Endothelial cell of hepatic sinusoid (primary cell): Measurements from ENCODE around the gene SDC1.
"Not testable (repeated sequence)": the region's sequence is repeated elsewhere in the genome, so short reads cannot be mapped to it uniquely, and the experiment has no call there.

Experiments used
- in situ Hi-C: cut with HindIII; loops from 2 replicates; pipeline ENCODE4 v1.10.0; 2017; ENCODE audit warnings: low sequenced_read_pairs

Gene SDC1

GRCh38 chr2:20224716-20225293 lies at the start of gene SDC1:
Gene SDC1, minus strand, starts transcription at chr2:20225130. Its CDS starts 263 bp downstream, at chr2:20224867.
- in situ Hi-C loops = loop anchor here (5.0 kb wide), 1 partner anchor 98 kb away; no protein-coding TSS in a partner anchor

GRCh38 chr2:20273042-20273441 lies 48.1 kb upstream of the SDC1 start:
- in situ Hi-C loops = no loop called here

DNA sequence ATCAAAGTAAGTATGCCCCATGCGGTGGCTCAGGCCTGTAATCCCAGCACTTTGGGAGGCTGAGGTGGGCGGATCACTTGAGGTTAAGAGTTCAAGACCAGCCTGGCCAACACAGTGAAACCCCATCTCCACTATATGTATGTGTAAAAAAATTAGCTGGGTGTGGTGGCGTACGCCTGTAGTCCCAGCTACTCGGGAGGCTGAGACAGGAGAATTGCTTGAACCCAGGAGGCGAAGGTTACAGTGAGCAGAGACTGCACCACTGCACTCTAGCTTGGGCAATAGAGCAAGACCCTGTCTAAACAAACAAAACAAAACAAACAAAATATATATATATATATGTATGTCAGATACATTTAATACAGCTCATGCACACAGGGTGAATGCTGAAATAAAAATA lies 43.4 kb upstream of the SDC1 start:
- in situ Hi-C loops = not testable (repeated sequence)

GRCh38 chr2:20267529-20267928 lies 42.6 kb upstream of the SDC1 start:
- in situ Hi-C loops = no loop called here

DNA sequence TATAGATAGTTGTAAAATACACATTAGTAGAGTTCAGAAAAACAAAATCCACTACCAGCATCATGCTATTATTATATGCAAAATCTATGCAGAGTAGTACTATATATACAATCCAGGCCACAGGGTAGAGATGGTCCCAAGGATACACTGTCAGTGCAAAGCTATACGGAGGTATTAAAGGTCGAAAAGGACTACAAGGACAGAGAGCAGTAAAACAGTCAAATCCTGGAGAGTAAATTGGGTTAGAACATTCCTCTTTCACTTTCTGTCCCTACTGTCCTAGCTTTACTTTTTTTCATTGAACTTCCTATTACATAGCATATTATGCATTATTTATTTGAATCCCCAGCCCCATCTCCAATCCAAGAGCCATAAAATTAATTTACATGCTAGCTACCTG lies 39.7 kb upstream of the SDC1 start:
- in situ Hi-C loops = no loop called here

GRCh38 chr2:20257411-20257810 lies 32.5 kb upstream of the SDC1 start:
- in situ Hi-C loops = no loop called here

- in situ Hi-C loops = no loop called here
Measured at GRCh38 chr2:20254731-20255130, 29.8 kb upstream of the SDC1 start.

GRCh38 chr2:20250436-20250835 lies 25.5 kb upstream of the SDC1 start:
- in situ Hi-C loops = no loop called here

- in situ Hi-C loops = no loop called here
Measured at GRCh38 chr2:20249170-20249569, 24.2 kb upstream of the SDC1 start.

GRCh38 chr2:20247084-20247483 lies 22.2 kb upstream of the SDC1 start:
- in situ Hi-C loops = no loop called here

GRCh38 chr2:20243637-20244036 lies 18.7 kb upstream of the SDC1 start:
- in situ Hi-C loops = loop anchor here (5.0 kb wide), 2 partner anchors 54 to 56 kb away; no protein-coding TSS in a partner anchor

DNA sequence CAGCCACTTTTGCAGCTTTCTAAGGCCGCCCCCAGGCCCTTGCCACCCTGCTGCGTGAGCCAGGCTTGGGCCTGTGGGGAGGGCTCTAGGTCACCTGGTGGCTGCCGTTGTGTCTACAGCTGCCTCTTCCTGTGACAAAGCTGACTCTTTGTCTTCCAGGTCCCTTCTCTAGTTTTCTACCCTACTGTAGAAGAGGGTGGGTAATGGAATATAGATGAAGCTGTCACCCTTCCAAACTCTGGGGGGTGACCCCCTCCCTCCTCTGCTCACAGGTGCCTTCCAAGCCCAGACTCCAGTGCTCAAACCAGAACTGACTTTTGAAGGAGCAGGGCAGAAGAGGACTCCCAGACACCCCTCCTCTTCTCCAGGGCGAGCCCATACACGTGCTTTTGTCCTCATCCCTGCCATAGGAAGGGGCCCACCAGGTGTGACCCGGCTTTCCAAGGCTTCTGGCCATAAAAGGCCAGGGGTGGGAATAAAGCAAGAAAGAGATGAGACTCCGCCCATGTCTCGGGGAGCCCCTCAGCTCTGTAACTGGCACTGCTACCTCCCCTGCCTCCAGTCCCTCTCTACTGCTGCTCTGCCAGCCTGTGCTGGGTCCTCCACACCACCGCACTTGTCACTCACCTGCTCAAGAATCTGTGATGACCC lies 17.9 kb upstream of the SDC1 start:
- in situ Hi-C loops = loop anchor here (5.0 kb wide), 2 partner anchors 54 to 56 kb away; no protein-coding TSS in a partner anchor

GRCh38 chr2:20241973-20242726 lies 17.2 kb upstream of the SDC1 start:
- in situ Hi-C loops = loop anchor here (5.0 kb wide), 2 partner anchors 55 kb away; no protein-coding TSS in a partner anchor

GRCh38 chr2:20240291-20240690 lies 15.4 kb upstream of the SDC1 start:
- in situ Hi-C loops = loop anchor here (5.0 kb wide), 2 partner anchors 53 to 57 kb away; no protein-coding TSS in a partner anchor

DNA sequence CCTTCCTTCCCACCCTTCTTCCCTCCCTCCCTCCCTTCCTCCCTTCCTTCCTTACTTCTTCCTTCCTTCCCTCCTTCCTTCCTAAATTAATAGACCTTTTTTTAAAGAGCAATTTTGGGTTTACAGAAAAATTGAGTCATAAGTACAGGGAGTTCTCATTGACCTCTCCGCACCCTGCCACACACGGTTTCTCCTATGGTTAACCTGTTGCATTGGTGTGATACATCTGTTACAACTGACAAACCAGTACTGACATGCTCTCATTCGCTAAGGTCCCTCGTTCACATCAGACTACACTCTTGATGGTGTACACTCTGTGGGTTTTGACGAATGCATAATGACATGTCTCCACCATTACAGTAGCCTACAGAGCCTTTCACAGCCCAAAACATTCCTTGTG lies 11.6 kb upstream of the SDC1 start:
- in situ Hi-C loops = no loop called here

GRCh38 chr2:20235655-20236305 lies 10.8 kb upstream of the SDC1 start:
- in situ Hi-C loops = no loop called here

GRCh38 chr2:20234597-20234996 lies 9.7 kb upstream of the SDC1 start:
- in situ Hi-C loops = not testable (repeated sequence)

- in situ Hi-C loops = no loop called here
Measured at GRCh38 chr2:20232837-20233207, 7.9 kb upstream of the SDC1 start.

DNA sequence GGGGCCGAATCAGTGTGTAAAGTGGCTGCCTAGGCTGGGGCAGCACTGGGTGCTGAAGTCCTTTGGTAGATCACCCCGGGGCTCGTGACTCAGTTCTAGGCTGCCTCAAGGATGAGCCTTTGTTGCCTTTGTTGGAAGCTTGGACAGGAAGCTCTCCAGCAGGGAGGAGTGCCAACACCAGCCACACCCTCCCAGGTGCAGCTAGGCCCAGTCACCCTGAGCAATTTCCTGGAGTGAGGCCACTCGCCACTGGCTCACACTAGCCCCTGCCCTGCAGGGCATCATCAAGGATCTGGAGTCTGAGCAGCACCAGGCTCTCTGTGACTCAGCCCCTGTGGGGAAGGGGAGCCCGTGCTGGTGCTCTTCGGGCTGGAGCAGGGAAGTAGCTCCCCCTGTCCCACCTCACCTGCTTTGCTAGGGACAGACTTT lies 6.7 kb upstream of the SDC1 start:
- in situ Hi-C loops = no loop called here

DNA sequence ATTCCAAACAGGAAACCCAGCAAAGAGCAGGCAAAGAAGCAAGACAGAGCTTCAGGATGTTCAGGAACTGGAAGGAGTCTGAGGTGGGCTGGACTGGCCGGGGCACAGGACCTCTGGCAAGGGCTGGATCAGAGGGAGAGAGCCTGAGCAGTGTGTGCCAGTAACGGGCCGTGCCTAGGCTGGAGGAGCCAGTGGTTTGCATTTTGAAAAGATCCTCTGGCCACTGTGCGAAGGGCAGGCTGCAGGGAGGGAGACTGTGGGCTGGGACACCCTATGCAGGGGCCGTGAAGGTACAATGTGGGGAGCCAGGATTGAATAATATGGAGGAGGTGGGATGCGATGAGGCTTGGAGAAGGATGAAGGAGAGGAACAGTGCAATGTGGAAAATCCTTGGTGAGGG lies 6.2 kb upstream of the SDC1 start:
- in situ Hi-C loops = no loop called here

DNA sequence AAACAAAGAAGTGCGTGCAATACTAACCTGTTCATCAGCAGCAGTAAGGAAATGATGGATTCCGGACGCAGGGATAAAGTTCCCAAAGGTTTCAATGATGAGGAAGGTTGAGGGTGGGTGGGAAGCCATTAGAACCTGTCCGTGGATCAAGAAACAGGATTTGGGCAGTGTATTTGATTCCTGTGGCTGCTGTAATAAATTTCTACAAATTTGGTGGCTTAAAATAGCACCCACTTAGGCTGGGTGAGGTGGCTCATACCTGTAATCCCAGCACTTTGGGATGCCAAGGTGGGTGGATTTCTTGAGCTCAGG lies 5.1 kb upstream of the SDC1 start:
- in situ Hi-C loops = no loop called here
